ENCODE data around the gene ACAD11.
"Not testable (repeated sequence)": the region's sequence is repeated elsewhere in the genome, so short reads cannot be mapped to it uniquely, and the experiment has no call there.

Gene ACAD11

GRCh38 chr3:132650153-132650552 is 9.5 kb downstream of the ACAD11 start:
- no peak for DNase-seq

GRCh38 chr3:132645058-132645457 is 14.6 kb downstream of the ACAD11 start:
- no peak for DNase-seq

- DNase-seq = no peak
These were observed 16.2 kb downstream of the ACAD11 start for GRCh38 chr3:132643366-132643765.

- no peak for DNase-seq
These were observed 17.1 kb downstream of the ACAD11 start for GRCh38 chr3:132642539-132642847.

- DNase-seq = no peak
These were observed 17.6 kb downstream of the ACAD11 start for GRCh38 chr3:132641837-132642538.

GRCh38 chr3:132641427-132641826 is 18.2 kb downstream of the ACAD11 start:
- DNase-seq = not testable (repeated sequence)

- no peak for DNase-seq
These were observed 20.9 kb downstream of the ACAD11 start for GRCh38 chr3:132638706-132639105.

- DNase-seq = no peak
These were observed 22.0 kb downstream of the ACAD11 start for GRCh38 chr3:132637590-132637989.

- no peak for DNase-seq
These were observed 24.6 kb downstream of the ACAD11 start for GRCh38 chr3:132635052-132635451.

GRCh38 chr3:132630612-132631011 is 29.0 kb downstream of the ACAD11 start:
- DNase-seq = no peak

- no peak for DNase-seq
These were observed 29.7 kb downstream of the ACAD11 start for GRCh38 chr3:132629928-132630327.

GRCh38 chr3:132628157-132628556 is 31.5 kb downstream of the ACAD11 start:
- no peak for DNase-seq

GRCh38 chr3:132626955-132627354 is 32.7 kb downstream of the ACAD11 start:
- no peak for DNase-seq

- no peak for DNase-seq
These were observed 34.0 kb downstream of the ACAD11 start for GRCh38 chr3:132625613-132626012.

GRCh38 chr3:132624790-132625189 is 34.8 kb downstream of the ACAD11 start:
- DNase-seq = no peak

GRCh38 chr3:132623646-132624045 is 36.0 kb downstream of the ACAD11 start:
- DNase-seq = no peak

- DNase-seq = no peak
These were observed 36.8 kb downstream of the ACAD11 start for GRCh38 chr3:132622761-132623160.

- no peak for DNase-seq
These were observed 37.5 kb downstream of the ACAD11 start for GRCh38 chr3:132622148-132622547.

GRCh38 chr3:132616780-132617179 is 42.8 kb downstream of the ACAD11 start:
- no peak for DNase-seq

GRCh38 chr3:132615881-132616280 is 43.7 kb downstream of the ACAD11 start:
- no peak for DNase-seq

GRCh38 chr3:132615301-132615700 is 44.3 kb downstream of the ACAD11 start:
- not testable (repeated sequence) for DNase-seq

GRCh38 chr3:132606620-132607019 is 53.0 kb downstream of the ACAD11 start:
- not testable (repeated sequence) for DNase-seq

- DNase-seq = no peak
These were observed 53.5 kb downstream of the ACAD11 start for GRCh38 chr3:132606085-132606484.

- no peak for DNase-seq
These were observed 54.2 kb downstream of the ACAD11 start for GRCh38 chr3:132605374-132605792.

GRCh38 chr3:132600614-132601013 is 59.0 kb downstream of the ACAD11 start:
- DNase-seq = not testable (repeated sequence)

Measured in GDM1 (cell line).